CD14-positive monocyte (primary cell): Measurements from ENCODE around the gene COL6A1. TPM values are rescaled to one million over a fixed set of nuclear protein-coding genes. Genes with fewer than 3 reads are reported as not detected.

Experiments used
- DNase-seq, 3 donors: peaks; one replicate each; pipeline ENCODE4 v3.0.0-alpha.2; 2011 to 2022
- H2AFZ ChIP-seq: 2 replicates; pipeline ENCODE4 v1.6.0; 2012; ENCODE audit warnings: mild to moderate bottlenecking, low read depth, low read length, inconsistent platforms; ENCODE audit not compliant: insufficient read depth, poor library complexity, severe bottlenecking
- H3K27ac ChIP-seq, 2 donors: 1 replicate in 1 of 2; 2 replicates in 1 of 2; pipeline ENCODE4 v1.5.1; 2012 to 2013; ENCODE audit warnings: low read length in 2 of 2, control low read depth in 1 of 2, inconsistent platforms in 1 of 2, low read depth in 1 of 2, mild to moderate bottlenecking in 1 of 2
- H3K27me3 ChIP-seq, 2 donors: one replicate each; pipeline versions ENCODE4 v1.6.0 to v1.6.1; 2011 to 2013; ENCODE audit warnings: low read length in 2 of 2; ENCODE audit not compliant: control insufficient read depth in 2 of 2, insufficient read depth in 2 of 2
- H3K36me3 ChIP-seq, 2 donors: replicated peaks in 1 of 2; 1 replicate in 1 of 2; 2 replicates in 1 of 2; pipeline versions ENCODE4 v1.5.1 to v1.6.1; 2012 to 2013; ENCODE audit warnings: low read length in 2 of 2, control low read depth in 1 of 2, inconsistent platforms in 1 of 2, mild to moderate bottlenecking in 1 of 2; ENCODE audit not compliant: insufficient read depth in 2 of 2, control insufficient read depth in 1 of 2
- H3K4me1 ChIP-seq, 2 donors: 1 replicate in 1 of 2; 2 replicates in 1 of 2; pipeline versions ENCODE4 v1.5.1 to v1.6.1; 2012 to 2013; ENCODE audit warnings: low read length in 2 of 2, control low read depth in 1 of 2, inconsistent platforms in 1 of 2, mild to moderate bottlenecking in 1 of 2, moderate library complexity in 1 of 2; ENCODE audit not compliant: insufficient read depth in 2 of 2, control insufficient read depth in 1 of 2
- H3K4me2 ChIP-seq: replicated peaks from 2 replicates; pipeline ENCODE3; 2012; ENCODE audit warnings: low read length, moderate library complexity, mild to moderate bottlenecking; ENCODE audit not compliant: poor library complexity, severe bottlenecking; ENCODE audit errors: extremely low read depth
- H3K4me3 ChIP-seq, 3 experiments: fragments of 200-600 bp in 1 of 3; sonication (generic) in 1 of 3; replicated peaks in 1 of 3; 1 replicate in 2 of 3; 2 replicates in 1 of 3; pipeline ENCODE4 v1.5.1; 2011 to 2013; ENCODE audit warnings: low read length in 3 of 3, mild to moderate bottlenecking in 3 of 3, control low read depth in 2 of 3, low read depth in 2 of 3, inconsistent platforms in 1 of 3, moderate library complexity in 1 of 3
- H3K79me2 ChIP-seq: 2 replicates; pipeline ENCODE4 v1.6.0; 2012; ENCODE audit warnings: mild to moderate bottlenecking, control low read depth, inconsistent platforms, low read length, moderate library complexity; ENCODE audit not compliant: insufficient read depth
- H3K9ac ChIP-seq: 2 replicates; pipeline ENCODE4 v1.6.0; 2017; ENCODE audit warnings: low read length, mild to moderate bottlenecking; ENCODE audit not compliant: insufficient read depth, poor library complexity, severe bottlenecking
- H3K9me3 ChIP-seq, 2 donors: replicated peaks in 1 of 2; 1 replicate in 1 of 2; 2 replicates in 1 of 2; pipeline versions ENCODE4 v1.5.1 to v1.6.1; 2012 to 2013; ENCODE audit warnings: low read length in 2 of 2, control low read depth in 1 of 2; ENCODE audit not compliant: control insufficient read depth in 1 of 2, insufficient read depth in 1 of 2
- H4K20me1 ChIP-seq: 2 replicates; pipeline ENCODE4 v1.6.0; 2012; ENCODE audit warnings: mild to moderate bottlenecking, low read length, control low read depth, moderate library complexity; ENCODE audit not compliant: insufficient read depth
- H3K27ac Mint-ChIP-seq, 7 donors: one replicate each; pipeline ENCODE4 v1.8.0; 2020; ENCODE audit warnings: mild to moderate bottlenecking in 7 of 7, mixed read lengths in 7 of 7, moderate library complexity in 6 of 7, inconsistent platforms in 2 of 7
- H3K27me3 Mint-ChIP-seq, 3 donors: one replicate each; pipeline ENCODE4 v1.8.0; 2021 to 2022; ENCODE audit warnings: low read depth in 3 of 3, mild to moderate bottlenecking in 3 of 3, mixed read lengths in 3 of 3, moderate library complexity in 3 of 3, inconsistent platforms in 1 of 3
- H3K36me3 Mint-ChIP-seq, 2 donors: one replicate each; pipeline ENCODE4 v1.8.0; 2020; ENCODE audit warnings: mixed read lengths in 2 of 2, inconsistent platforms in 1 of 2, mild to moderate bottlenecking in 1 of 2
- H3K4me1 Mint-ChIP-seq: one replicate; pipeline ENCODE4 v1.8.0; 2020; ENCODE audit warnings: mild to moderate bottlenecking, mixed read lengths
- H3K4me3 Mint-ChIP-seq, 2 donors: one replicate each; pipeline ENCODE4 v1.8.0; 2020; ENCODE audit warnings: mild to moderate bottlenecking in 2 of 2, mixed read lengths in 2 of 2, moderate library complexity in 1 of 2
- H3K9me3 Mint-ChIP-seq, 7 donors: one replicate each; pipeline ENCODE4 v1.8.0; 2020 to 2022; ENCODE audit warnings: mixed read lengths in 7 of 7, mild to moderate bottlenecking in 6 of 7, moderate library complexity in 6 of 7, inconsistent platforms in 2 of 7
- WGBS: methylation state at CpG from one replicate; pipeline ENCODE4 v1.1.5; 2013; ENCODE audit warnings: missing lambda C conversion rate; ENCODE audit not compliant: insufficient coverage; 5-methylcytosine and 5-hydroxymethylcytosine counted together
- intact Hi-C, 2 donors: fragments of 100-400 bp; cut with micrococcal nuclease; formaldehyde crosslinking; loops; one replicate each; pipeline versions ENCODE4 v1.15.0 to v1.15.1; 2023
- polyA plus RNA-seq, 3 donors: library from polyadenylated mRNA; depleted of rRNA in 1 of 3; unstranded in 2 of 3; stranded (reverse) in 1 of 3; fragments of 300-500 nt in 2 of 3; fragments of >200 nt in 1 of 3; fragmentation: Illumina TruSeq in 2 of 3; gene quantifications; 1 replicate in 2 of 3; 2 replicates in 1 of 3; pipeline ENCODE4 v1.2.3, GENCODE V29; 2012 to 2021
- TF ChIP-seq, protein P1 (sequence below): fragments of 200-600 bp; IDR thresholded peaks from one replicate; pipeline ENCODE4 v1.8.0; 2022; ENCODE audit warnings: antibody characterized with exemption, mild to moderate bottlenecking

COL6A1 gene
- polyA plus RNA-seq, 3 donors, result 0.08 to 0.11 (median 0.10) TPM

DNA sequence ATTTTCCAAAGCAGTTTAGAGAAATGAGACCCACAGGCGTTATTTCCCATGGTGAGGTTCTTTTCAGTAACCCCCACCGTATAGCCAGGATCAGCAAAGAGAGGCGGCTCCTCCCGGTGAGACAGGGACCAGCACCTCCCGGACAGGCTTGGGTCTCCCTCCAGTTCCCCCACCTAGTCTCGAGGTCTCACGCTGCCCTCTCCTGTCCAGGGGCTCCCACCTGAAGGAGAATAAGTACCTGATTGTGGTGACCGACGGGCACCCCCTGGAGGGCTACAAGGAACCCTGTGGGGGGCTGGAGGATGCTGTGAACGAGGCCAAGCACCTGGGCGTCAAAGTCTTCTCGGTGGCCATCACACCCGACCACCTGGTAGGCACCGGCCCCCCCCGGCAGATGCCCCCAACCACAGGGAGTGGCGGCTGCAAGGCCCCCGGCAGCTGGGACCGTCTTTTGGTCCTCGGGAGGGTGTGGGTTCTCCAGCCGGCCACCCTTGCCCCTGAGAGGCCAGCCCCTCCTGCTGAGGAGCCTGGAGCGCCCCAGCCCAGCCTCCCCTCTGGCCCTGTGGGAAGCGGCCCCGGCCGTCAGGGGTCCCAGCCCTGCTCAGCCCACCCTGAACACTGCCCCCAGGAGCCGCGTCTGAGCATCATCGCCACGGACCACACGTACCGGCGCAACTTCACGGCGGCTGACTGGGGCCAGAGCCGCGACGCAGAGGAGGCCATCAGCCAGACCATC is 4.9 kb downstream of the COL6A1 start:
- Histone ChIP-seq H4K20me1 (no peaks in the 10 kb centered on the region), H3K27me3 (peaks cover 9 to 24% of the 10 kb centered on the region in 2 donors), H3K4me2 (no peak overlapping the region), H3K9ac (no peak overlapping the region), H3K9me3 (peaks cover 0 to 7% of the 10 kb centered on the region in 2 donors), H3K4me3 (no peak overlapping the region), H2AFZ (no peak overlapping the region), H3K36me3 (no peaks in the 10 kb centered on the region), H3K4me1 (peaks cover 9% of the 10 kb centered on the region in 2 donors), H3K27ac (no peak overlapping the region), H3K79me2 (no peaks in the 10 kb centered on the region)
- H3K36me3 Mint-ChIP-seq, result no peaks in the 10 kb centered on the region
- intact Hi-C loops, result no loop called here
- H3K4me1 Mint-ChIP-seq, result peaks cover 4% of the 10 kb centered on the region
- H3K27ac Mint-ChIP-seq, result peak overlapping the region in 1 of 7 donors; percentile 30
- H3K27me3 Mint-ChIP-seq, result peaks cover 16 to 25% (median 24%) of the 10 kb centered on the region in 3 donors
- WGBS, result 97% methylated on average over 29 of the region's 36 CpGs
- DNase-seq, result no peak
- TF ChIP-seq, protein P1, sequence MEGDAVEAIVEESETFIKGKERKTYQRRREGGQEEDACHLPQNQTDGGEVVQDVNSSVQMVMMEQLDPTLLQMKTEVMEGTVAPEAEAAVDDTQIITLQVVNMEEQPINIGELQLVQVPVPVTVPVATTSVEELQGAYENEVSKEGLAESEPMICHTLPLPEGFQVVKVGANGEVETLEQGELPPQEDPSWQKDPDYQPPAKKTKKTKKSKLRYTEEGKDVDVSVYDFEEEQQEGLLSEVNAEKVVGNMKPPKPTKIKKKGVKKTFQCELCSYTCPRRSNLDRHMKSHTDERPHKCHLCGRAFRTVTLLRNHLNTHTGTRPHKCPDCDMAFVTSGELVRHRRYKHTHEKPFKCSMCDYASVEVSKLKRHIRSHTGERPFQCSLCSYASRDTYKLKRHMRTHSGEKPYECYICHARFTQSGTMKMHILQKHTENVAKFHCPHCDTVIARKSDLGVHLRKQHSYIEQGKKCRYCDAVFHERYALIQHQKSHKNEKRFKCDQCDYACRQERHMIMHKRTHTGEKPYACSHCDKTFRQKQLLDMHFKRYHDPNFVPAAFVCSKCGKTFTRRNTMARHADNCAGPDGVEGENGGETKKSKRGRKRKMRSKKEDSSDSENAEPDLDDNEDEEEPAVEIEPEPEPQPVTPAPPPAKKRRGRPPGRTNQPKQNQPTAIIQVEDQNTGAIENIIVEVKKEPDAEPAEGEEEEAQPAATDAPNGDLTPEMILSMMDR, result no peak
- peaks cover 0 to 4% (median 0%) of the 10 kb centered on the region in 7 donors for H3K9me3 Mint-ChIP-seq
- no peak overlapping the region for H3K4me3 Mint-ChIP-seq

DNA sequence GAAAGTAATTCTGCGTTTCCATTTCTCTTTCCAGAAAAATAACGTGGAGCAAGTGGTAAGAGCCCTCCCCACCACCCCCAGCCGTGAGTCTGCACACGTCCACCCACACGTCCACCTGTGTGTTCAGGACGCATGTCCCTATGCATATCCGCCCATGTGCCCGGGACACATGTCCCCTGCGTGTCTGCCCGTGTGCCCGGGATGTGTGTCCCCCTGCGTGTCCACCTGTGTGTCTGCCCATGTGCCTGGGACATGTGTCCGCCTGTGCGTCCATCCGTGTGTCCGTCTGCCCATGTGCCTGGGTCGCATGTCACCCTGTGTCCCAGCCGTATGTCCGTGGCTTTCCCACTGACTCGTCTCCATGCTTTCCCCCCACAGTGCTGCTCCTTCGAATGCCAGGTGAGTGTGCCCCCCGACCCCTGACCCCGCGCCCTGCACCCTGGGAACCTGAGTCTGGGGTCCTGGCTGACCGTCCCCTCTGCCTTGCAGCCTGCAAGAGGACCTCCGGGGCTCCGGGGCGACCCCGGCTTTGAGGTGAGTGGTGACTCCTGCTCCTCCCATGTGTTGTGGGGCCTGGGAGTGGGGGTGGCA is 5.6 kb downstream of the COL6A1 start:
- Histone ChIP-seq H3K4me1 (peaks cover 3 to 4% of the 10 kb centered on the region in 2 donors), H3K4me3 (no peak overlapping the region), H3K79me2 (no peaks in the 10 kb centered on the region), H2AFZ (no peak overlapping the region), H3K9ac (no peak overlapping the region), H3K9me3 (peaks cover 0 to 7% of the 10 kb centered on the region in 2 donors), H3K27me3 (peaks cover 4 to 18% of the 10 kb centered on the region in 2 donors), H3K36me3 (no peaks in the 10 kb centered on the region), H4K20me1 (no peaks in the 10 kb centered on the region), H3K4me2 (no peak overlapping the region), H3K27ac (no peak overlapping the region)
- no peak for DNase-seq
- TF ChIP-seq, protein P1, result no peak
- Mint-ChIP-seq H3K36me3 (no peaks in the 10 kb centered on the region), H3K27me3 (peaks cover 13 to 27% (median 19%) of the 10 kb centered on the region in 3 donors), H3K4me3 (no peak overlapping the region), H3K27ac (no peak overlapping the region), H3K9me3 (peaks cover 0 to 4% (median 0%) of the 10 kb centered on the region in 7 donors), H3K4me1 (peaks cover 3% of the 10 kb centered on the region)
- WGBS, result 95% methylated on average over 24 of the region's 29 CpGs
- intact Hi-C loops, result no loop called here
